Activated T-cell treated with anti-CD3 and anti-CD28 coated beads for 1 hour (primary cell): ENCODE measurements around the gene HOXD10.

Experiments
- DNase-seq: peaks from one replicate; pipeline ENCODE4 v3.0.0-alpha.2; 2020; ENCODE audit warnings: low read depth

The HOXD10 gene

DNA sequence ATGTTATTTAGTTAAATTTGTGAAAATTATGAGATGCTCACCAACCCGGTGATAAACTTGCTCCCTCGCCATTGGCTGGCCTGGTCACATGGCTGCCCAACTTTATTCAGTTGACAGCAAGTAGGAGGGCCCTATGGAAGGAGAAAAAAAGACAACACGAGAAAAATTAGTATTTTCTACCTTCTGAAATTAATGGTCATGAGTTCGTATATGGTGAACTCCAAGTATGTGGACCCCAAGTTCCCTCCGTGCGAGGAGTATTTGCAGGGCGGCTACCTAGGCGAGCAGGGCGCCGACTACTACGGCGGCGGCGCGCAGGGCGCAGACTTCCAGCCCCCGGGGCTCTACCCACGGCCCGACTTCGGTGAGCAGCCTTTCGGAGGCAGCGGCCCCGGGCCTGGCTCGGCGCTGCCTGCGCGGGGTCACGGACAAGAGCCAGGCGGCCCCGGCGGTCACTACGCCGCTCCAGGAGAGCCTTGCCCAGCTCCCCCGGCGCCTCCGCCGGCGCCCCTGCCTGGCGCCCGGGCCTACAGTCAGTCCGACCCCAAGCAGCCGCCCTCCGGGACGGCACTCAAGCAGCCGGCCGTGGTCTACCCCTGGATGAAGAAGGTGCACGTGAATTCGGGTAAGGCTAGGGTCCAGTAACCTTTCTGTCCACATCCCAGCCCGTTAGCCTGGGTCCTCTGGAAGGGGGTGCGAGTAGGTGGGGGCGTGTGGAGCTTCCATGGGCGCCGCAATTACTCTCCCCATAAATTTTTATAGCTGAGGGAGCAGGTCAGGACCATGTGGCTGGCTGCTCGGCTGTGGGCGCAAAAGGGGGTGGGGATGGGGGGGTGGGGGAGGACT lies 35.1 kb downstream of the HOXD10 start, which contains the start of gene HOXD4:
Gene HOXD4 (plus strand): TSS at position 109 of the 846 bp plus-strand sequence. CDS start 84 bp downstream, at position 193.
- no peak for DNase-seq

GRCh38 chr2:176152350-176153181 lies 36.0 kb downstream of the HOXD10 start:
- DNase-seq: no peak

GRCh38 chr2:176154576-176155252 lies 38.1 kb downstream of the HOXD10 start:
- no peak for DNase-seq

DNA sequence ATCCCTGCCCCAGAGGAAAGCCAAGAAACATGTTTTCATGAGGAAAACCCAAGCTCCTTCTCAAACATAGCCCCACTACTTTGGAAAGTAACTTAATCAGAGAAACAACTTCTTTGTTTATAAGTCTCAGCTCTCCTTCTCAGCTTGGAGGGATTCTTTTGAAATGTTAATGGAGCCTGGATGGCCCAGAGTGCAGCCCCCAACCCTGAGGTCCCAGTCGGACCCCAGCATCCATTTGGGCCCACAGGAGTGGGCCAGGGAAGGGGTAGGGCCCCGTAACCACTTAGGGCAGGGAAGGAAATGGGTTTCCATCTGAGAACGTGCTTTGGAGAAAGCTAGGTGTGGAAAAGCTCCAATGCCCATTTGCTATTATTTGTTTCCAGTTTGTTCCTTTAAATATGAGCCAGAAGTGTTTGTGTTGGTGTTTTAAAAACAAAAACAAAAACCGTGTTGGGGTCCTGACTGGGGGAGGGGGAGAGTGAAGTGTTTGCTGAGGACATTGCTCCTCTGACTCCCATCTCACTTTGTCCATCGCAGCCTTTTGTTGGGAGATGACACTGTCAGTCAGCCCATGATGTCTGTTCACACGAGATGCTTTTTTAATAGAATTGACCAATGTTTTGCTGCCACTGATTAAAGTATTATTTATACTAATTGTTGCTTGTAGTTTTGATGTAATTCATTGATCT lies 38.9 kb downstream of the HOXD10 start:
- DNase-seq: no peak

DNA sequence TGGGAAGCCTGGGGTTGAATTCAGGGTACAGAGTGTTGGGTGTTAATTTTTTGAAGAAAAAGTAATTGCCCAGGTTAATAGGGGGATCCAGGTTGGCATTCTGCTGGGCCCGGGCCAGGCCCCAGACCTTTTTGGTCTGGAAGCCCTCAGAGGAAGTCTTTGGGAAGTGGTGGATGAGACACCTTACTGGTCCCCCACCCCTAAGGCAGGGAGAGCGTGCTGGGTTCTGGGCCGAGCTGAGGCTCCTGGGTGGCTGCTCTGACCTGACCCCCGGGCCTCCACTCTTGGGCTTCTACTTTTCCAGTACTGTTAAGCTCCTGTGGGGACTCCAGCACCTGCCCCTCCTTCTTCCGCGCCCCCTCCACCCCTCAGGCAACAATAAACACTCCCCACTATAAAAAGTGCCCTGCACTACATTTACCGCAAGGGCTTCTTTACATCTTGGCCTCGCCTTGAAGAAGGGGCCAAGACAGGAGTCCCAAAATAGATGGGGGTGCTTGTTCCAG lies 39.8 kb downstream of the HOXD10 start:
- no peak for DNase-seq

DNA sequence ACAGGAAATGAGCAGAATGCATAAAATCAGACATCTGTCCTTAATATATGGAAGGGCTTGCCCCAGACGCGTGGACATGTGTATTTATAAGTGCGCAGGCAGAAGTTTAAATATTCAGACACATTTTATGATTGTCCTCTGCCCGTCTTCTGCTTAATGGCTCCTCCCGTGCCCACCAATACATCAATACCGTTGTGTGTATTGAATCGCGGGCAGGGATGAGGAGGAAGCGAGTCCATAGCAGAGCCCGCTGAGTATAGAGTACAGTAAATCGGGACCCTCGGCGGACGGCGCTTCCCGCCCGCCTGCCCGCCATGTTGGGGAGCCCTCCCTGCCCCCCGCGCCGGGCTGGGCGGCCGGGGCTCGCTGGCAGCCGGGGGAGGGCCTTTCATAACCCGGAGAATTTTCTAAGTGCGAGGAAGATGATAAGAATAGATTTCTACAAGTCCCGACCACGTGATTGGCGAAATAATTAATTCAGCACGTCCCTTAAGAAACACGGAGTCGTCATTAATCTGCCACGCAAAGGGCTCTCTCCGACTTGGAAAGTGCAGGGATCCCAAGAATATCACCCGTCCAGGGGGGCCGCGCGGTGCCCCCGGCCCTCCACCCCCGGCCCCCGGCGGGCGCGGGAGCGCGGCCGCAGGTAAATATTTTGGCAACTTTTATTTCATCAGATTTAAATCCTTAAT lies 40.4 kb downstream of the HOXD10 start, which contains the start of gene HOXD3:
Gene HOXD3 (plus strand): TSS at position 501 of the 692 bp plus-strand sequence. CDS start 11,808 bp downstream, outside the sequence.
- DNase-seq: no peak

- DNase-seq: no peak
Observed at GRCh38 chr2:176157499-176158185, 41.1 kb downstream of the HOXD10 start.

DNA sequence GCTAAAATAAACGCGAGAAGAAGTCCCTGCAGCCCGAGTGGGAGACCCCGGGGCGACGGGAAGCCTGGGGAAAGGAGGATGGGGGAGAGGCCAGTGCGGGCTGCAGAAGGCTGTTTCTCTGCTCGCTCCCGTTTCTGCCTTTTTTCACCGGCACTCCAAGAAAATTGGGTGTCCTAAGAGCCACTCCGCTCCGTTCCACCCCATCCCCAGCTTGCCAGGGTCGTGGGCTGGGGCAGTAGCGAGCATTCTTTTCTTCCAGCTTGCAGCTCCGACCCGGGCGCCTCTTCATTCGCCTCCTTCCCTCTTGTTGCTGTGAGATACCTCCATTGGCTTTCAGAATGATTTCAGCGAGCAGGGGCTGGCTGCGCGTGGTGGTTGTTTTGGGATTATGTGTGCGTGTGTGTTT lies 41.6 kb downstream of the HOXD10 start:
- no peak for DNase-seq

DNA sequence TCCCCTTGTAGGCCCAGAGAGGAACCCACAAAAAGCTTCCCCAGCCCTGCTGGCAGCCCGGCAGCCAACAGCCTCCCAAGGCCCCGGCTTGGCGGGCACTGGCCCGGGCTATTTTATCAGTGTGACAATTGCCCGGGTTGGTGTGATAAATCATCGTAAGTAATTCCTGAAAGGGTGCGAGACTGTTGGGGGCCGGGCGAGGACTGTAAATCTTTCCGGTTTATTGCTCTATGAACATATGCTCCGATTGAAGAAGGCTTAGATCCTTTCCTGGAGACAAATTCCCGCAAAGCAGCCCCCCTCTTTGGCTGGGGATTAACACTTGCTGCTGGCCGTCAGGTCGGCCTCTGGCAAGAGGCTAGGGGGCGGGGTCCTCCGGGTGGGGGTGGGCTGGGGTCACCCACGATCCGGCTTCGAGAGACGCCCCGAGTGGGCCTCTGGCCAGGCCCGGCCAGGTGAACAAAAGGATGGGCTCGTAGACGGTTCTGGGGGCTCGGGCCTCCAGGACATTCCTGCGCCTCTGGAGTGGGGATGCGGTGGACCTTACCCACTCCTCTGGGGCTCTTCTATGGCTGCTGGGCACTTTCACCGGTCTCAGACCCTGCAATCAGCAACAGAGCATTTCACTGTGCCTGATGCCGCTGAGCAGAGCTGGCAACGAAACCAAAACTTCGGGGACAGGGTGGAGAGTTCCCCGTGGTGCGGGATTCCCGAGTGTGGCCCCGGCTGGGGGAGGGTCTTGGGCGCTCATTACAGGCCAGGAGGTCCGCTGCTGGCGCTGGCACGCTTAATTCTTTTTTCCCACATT lies 42.5 kb downstream of the HOXD10 start:
- no peak for DNase-seq

- DNase-seq: no peak
Observed at GRCh38 chr2:176159663-176160250, 43.2 kb downstream of the HOXD10 start.

DNA sequence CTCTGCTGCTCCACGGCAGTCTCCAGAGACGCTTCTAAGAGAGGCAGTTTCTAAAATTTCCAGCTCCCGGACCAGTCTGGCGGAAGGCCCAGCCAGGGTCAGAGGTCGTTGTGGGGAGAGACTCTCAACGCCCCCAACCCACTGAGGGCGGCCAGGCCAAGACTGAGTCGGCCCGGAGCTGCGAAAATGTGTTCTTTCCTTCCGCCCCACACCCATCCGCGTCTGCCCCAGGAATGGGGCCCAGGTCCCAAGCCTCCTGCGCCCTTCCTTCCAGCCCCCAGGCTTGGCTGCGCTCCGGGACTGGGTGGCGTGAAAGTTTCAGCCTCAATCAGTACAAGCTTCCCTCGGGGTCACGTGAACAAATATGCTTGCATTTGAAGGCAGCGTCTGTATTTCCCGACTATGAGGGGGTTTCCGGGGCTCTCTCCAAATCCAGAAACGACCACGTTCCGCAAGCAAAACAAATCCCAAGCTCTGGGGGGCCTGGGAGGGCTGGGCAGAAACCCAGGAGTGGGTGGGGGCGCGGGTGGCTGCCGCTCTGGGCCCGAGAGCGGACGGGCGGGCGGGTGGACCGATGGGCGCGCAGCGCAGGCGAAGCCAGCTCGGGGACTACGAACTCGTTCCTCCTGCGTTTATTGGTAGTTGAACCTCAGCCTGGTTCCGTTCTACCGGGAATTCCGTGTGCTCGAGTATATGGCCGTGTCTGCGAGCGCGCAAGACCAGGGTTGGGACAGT lies 43.8 kb downstream of the HOXD10 start:
- no peak for DNase-seq

DNA sequence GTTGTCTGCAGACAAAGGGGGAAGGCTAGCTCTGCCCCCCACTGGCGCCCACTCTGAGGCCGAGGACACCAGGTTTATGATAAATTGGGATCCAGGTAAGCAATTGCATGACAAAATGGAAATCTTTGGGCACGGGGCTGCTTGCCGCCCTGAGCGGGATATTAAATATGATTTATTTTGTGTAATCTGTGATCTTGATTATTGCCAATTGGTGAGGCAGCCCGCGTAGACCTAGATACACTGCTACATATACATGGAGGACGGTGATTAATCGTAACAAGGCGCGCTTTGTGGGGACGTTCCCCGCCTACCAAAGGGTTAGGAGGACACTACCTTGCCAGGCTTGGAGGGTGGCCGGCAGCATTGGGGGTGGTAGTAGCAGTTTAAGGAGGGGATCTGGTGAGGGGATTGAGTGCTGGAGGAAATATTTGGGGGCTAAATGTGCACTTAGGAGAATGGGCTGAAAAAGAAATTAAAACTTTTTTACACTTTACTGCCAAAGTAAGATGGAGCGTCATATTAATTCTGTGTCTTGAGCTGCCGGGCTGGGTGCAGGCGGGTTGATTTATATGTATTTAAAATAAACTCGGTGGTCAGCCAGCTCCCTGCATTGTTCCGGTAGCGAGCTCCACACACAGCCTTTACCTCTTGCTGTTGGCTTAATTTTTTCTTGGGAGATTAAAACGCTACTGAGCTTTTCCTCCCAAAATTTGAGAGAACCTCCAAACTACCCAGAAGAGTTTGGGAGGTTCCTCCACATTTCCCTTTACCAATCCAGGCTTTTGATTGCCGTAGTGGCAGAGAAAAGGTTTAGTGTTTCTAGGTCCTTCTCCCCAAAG lies 44.6 kb downstream of the HOXD10 start:
- no peak for DNase-seq

- DNase-seq: no peak
Observed at GRCh38 chr2:176161825-176162626, 45.4 kb downstream of the HOXD10 start.

DNA sequence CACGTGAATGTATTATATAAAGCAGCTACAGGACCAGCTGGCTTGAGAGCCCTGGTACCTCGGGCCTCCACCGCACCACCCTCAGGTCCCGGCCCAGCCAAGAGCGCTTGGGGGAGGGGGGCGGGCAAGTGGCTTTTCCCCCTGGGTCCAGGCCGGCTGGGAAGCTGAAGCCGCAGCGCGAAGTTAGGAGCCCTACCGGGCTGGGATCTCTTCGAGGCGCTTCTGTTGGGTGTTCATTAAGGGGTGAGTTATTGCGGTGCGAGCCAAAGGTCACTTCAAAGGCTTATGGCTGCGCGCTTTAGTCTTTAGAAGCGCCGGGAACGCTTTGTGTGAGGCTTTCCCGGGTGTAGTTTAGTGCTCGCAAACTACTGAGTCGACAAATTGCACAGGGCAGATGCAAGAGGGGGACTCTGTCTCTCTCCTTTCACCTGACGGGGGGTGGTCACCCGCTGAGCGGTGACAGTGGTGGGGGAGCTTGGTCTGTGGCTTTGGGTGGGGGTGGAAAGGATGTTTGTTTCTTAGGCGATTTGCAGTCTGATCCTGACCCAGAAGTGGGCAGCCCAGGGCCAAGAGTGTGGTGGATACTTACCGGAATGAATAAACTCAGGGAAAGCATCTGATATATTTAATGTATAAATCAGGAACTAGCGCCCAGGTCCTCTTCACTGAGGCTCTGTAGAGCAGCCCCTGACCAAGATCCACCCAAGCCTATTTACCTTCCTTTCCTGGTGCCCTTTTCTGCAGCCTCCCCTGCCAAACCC lies 46.5 kb downstream of the HOXD10 start:
- DNase-seq: no peak

DNA sequence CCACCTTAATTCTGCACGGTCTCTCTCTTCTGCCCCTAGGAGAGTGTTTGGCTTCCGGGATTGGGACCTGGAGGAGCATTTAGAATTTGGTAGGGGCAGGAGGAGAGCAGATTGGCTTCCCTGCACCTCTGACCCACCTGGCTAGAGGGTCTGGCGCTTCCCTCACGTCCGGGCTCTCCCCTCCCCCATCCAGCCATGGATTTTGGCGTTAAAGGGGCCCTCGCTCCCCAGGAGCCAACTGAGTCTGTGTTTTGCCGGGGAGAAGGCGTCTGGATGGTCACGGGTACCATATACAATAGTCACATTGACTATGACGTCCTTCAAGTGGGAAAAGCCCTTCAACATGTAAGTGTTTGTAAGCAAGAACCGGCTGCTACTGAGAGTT lies 47.1 kb downstream of the HOXD10 start:
- no peak for DNase-seq

DNA sequence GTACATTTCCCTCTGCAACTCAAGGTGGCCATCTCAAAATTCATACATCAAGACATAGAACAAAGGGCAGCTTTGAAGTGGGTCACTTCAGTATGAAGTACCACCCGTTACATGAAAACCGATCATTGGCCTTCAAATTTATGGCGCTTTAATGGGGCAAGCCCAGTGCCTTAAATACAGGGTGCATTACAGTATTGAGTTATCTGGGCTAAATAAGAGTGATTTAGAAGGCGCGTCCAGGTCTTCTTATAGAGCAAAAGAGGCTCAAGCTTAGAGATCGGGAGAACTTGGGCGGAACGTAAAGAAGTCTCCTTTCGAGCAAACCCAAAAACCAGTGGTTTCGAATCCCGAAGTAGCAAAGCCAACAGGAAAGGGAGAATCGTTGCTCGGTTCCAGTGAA lies 47.6 kb downstream of the HOXD10 start:
- DNase-seq: no peak
